ENCODE data around the gene USP3. TPM values are rescaled to one million over a fixed set of nuclear protein-coding genes. Genes with fewer than 3 reads are reported as not detected.

Gene USP3
- total and polyA plus RNA-seq, 10 of the 15 experiments (the other 5 are each of a cell fraction or from before 2014, with no cell fraction given): 23.8 to 64.5 (median 50.3) TPM

GRCh38 chr15:63502137-63502766, 2.1 kb upstream of the USP3 start:
- SMC1A ChIA-PET (ENCODE audit: uncharacterized antibody, unreplicated experiment): interaction anchor here (0.8 to 8.7 kb wide), 12 partner anchors 9 to 99 kb away, joined by 3 to 151 read pairs (median 7); no protein-coding TSS in a partner anchor
- in situ Hi-C loops (cut with MboI): no loop called here
- CTCF ChIA-PET: interaction anchor here (1.4 to 6.4 kb wide), 10 partner anchors 8 to 97 kb away, joined by 5 to 81 read pairs (median 8); no protein-coding TSS in a partner anchor
- no TSS peak for BruUV-seq (replicated peaks)
- H3K4me2 ChIP-seq (ENCODE audit: control insufficient read depth, insufficient read depth): peak overlapping the region; percentile 99
- no peaks in the 10 kb centered on the region; the same call in 2 of the 3 replicates for H3K9me3 ChIP-seq (replicated peaks; ENCODE audit: control insufficient read depth, insufficient read depth, low read length)
- POLR2A ChIA-PET: interaction anchor here (0.9 to 8.7 kb wide), 12 partner anchors 8 to 97 kb away, joined by 3 to 110 read pairs (median 9); partner anchors contain the start of gene FBXL22
- no peak for ATAC-seq
- no peaks in the 10 kb centered on the region for H3K27me3 ChIP-seq (replicated peaks in 1 of 2; ENCODE audit: control insufficient read depth in 2 of 2, insufficient read depth in 2 of 2, low read length in 1 of 2)
- peaks cover 47% of the 10 kb centered on the region for H3K4me1 ChIP-seq (ENCODE audit: control insufficient read depth, insufficient read depth, low read length)
- no peak for DNase-seq (ENCODE audit: low read depth, low spot score)
- peak overlapping the region; percentile 99 for H3K9ac ChIP-seq (ENCODE audit: control insufficient read depth, insufficient read depth, low read length)
- H3K4me3 ChIP-seq: peak overlapping the region; percentile 41; the same call in 1 of the 2 replicates
- no peak overlapping the region; the same call in 1 of the 2 replicates for H2AFZ ChIP-seq (ENCODE audit: control insufficient read depth, low read depth, low read length)
- intact Hi-C loops (cut with micrococcal nuclease; ENCODE audit: unreplicated experiment): loop anchor here (10.0 kb wide), 3 partner anchors 307 to 593 kb away; partner anchors contain the start of genes CIAO2A and SNX1
- H3K36me3 ChIP-seq (ENCODE audit: control insufficient read depth in 2 of 2, insufficient read depth in 2 of 2, low read length in 1 of 2): no peaks in the 10 kb centered on the region
- peaks cover 47% of the 10 kb centered on the region for H3K79me2 ChIP-seq (ENCODE audit: control insufficient read depth, insufficient read depth, low read length)
- no peaks in the 10 kb centered on the region for H4K20me1 ChIP-seq (ENCODE audit: control insufficient read depth, insufficient read depth)
- FAIRE-seq: no peak
- WGBS (ENCODE audit: insufficient coverage, insufficient replicate concordance, low lambda C conversion rate, missing lambda C conversion rate): 85% methylated on average over 15 of the region's 15 CpGs
- peak overlapping the region; percentile 100 for H3K27ac ChIP-seq (ENCODE audit: control insufficient read depth, insufficient read depth)
- RAD21 ChIA-PET (ENCODE audit: unreplicated experiment): interaction anchor here (1.3 to 8.7 kb wide), 7 partner anchors 8 to 96 kb away, joined by 6 to 197 read pairs (median 113); partner anchors contain the start of gene FBXL22
- TF ChIP-seq ETV6 (conservative IDR thresholded peaks at IDR 0.05 in 1 of 2, IDR thresholded peaks at IDR 0.05 in 1 of 2; ENCODE audit: borderline replicate concordance in 1 of 2, low read depth in 1 of 2) (no peak), YY1 (IDR thresholded peaks at IDR 0.05; ENCODE audit: low read depth, low read length) (no peak), CBX3 (IDR thresholded peaks at IDR 0.05; ENCODE audit: borderline replicate concordance, low read depth) (no peak), SMAD5 (IDR thresholded peaks at IDR 0.05; ENCODE audit: low read depth) (no peak), MXI1 (IDR thresholded peaks at IDR 0.05; ENCODE audit: low read depth, low read length) (0 out of 2 replicates have a peak, but pooled peaks have one; percentile 30), SREBF1 (IDR thresholded peaks at IDR 0.05; ENCODE audit: low read length) (no peak), USF1 (IDR thresholded peaks at IDR 0.05; ENCODE audit: borderline replicate concordance, extremely low read length, insufficient read depth, low read depth, low read length) (no peak), ZBTB33 (IDR thresholded peaks at IDR 0.05) (0 out of 2 replicates have a peak, but pooled peaks have one; percentile 12), ZNF592 (IDR thresholded peaks at IDR 0.05) (peak; percentile 54; the same call in 1 of the 2 replicates), JUNB (IDR thresholded peaks at IDR 0.05) (no peak), MLLT1 (IDR thresholded peaks at IDR 0.05) (peak; percentile 97)
